MG63 (cell line): ENCODE data around the gene RPL22. TPM values are rescaled to one million over a fixed set of nuclear protein-coding genes. Genes with fewer than 3 reads are reported as not detected.
"Not testable (repeated sequence)": the region's sequence is repeated elsewhere in the genome, so short reads cannot be mapped to it uniquely, and the experiment has no call there.

ENCODE experiments used
- DNase-seq: peaks from one replicate; pipeline ENCODE4 v3.0.0-alpha.2; 2020
- H3K27me3 ChIP-seq: fragments of 250-450 bp; sonication (Bioruptor Pico); 2 replicates; pipeline ENCODE4 v1.5.1; 2020; ENCODE audit warnings: mild to moderate bottlenecking, moderate library complexity
- H3K36me3 ChIP-seq: fragments of 250-450 bp; sonication (Bioruptor Pico); 2 replicates; pipeline ENCODE4 v1.5.1; 2020; ENCODE audit warnings: mild to moderate bottlenecking, moderate library complexity
- H3K4me3 ChIP-seq: fragments of 250-450 bp; sonication (Bioruptor Pico); 2 replicates; pipeline ENCODE4 v1.5.1; 2020; ENCODE audit warnings: mild to moderate bottlenecking, moderate library complexity
- H3K9me3 ChIP-seq: fragments of 250-450 bp; sonication (Bioruptor Pico); 2 replicates; pipeline ENCODE4 v1.5.1; 2020; ENCODE audit warnings: mild to moderate bottlenecking, moderate library complexity
- total RNA-seq: library from RNA; depleted of rRNA; stranded (reverse); fragments of >200 nt; shearing (Covaris generic); gene quantifications from 2 replicates; pipeline ENCODE4 v1.2.3, GENCODE V29; 2014; ENCODE audit warnings: low replicate concordance

RPL22 gene
- total RNA-seq, 1 experiment from 2014 or later = 264 TPM

- no peak for DNase-seq
- H3K4me3 ChIP-seq = no peak overlapping the region
- H3K36me3 ChIP-seq = peaks cover 4% of the 10 kb centered on the region
- H3K9me3 ChIP-seq = no peaks in the 10 kb centered on the region
- peaks cover 8% of the 10 kb centered on the region for H3K27me3 ChIP-seq
Observed at GRCh38 chr1:6239213-6239752, 39.9 kb upstream of the RPL22 start.

GRCh38 chr1:6237093-6237492 lies 37.7 kb upstream of the RPL22 start:
- Histone ChIP-seq H3K9me3 (no peaks in the 10 kb centered on the region), H3K27me3 (peaks cover 4% of the 10 kb centered on the region)
- DNase-seq = no peak

GRCh38 chr1:6235296-6235677 lies 35.9 kb upstream of the RPL22 start:
- DNase-seq = no peak
- H3K36me3 ChIP-seq = peaks cover 27% of the 10 kb centered on the region
- H3K4me3 ChIP-seq = peak overlapping the region; percentile 77
- no peaks in the 10 kb centered on the region for H3K27me3 ChIP-seq
- no peaks in the 10 kb centered on the region for H3K9me3 ChIP-seq

More at GRCh38 chr1:6237093-6237492, 37.7 kb upstream of the RPL22 start:
- H3K4me3 ChIP-seq = no peak overlapping the region
- peaks cover 24% of the 10 kb centered on the region for H3K36me3 ChIP-seq

- DNase-seq = peak; percentile 29
Observed at GRCh38 chr1:6234502-6235295, 35.3 kb upstream of the RPL22 start.

GRCh38 chr1:6233376-6233775 lies 34.0 kb upstream of the RPL22 start:
- Histone ChIP-seq H3K36me3 (peaks cover 30% of the 10 kb centered on the region), H3K27me3 (no peaks in the 10 kb centered on the region), H3K4me3 (no peak overlapping the region), H3K9me3 (no peaks in the 10 kb centered on the region)
- no peak for DNase-seq

More at GRCh38 chr1:6234502-6235295, 35.3 kb upstream of the RPL22 start:
- peaks cover 27% of the 10 kb centered on the region for H3K36me3 ChIP-seq
- no peaks in the 10 kb centered on the region for H3K9me3 ChIP-seq
- H3K27me3 ChIP-seq = no peaks in the 10 kb centered on the region
- H3K4me3 ChIP-seq = peak overlapping the region; percentile 77

GRCh38 chr1:6225651-6226050 lies 26.3 kb upstream of the RPL22 start:
- DNase-seq = no peak
- Histone ChIP-seq H3K9me3 (no peaks in the 10 kb centered on the region), H3K36me3 (peaks cover 39% of the 10 kb centered on the region), H3K27me3 (no peaks in the 10 kb centered on the region), H3K4me3 (no peak overlapping the region)

GRCh38 chr1:6224718-6225117 lies 25.3 kb upstream of the RPL22 start:
- H3K36me3 ChIP-seq = peaks cover 39% of the 10 kb centered on the region
- H3K27me3 ChIP-seq = no peaks in the 10 kb centered on the region
- no peak for DNase-seq
- no peaks in the 10 kb centered on the region for H3K9me3 ChIP-seq
- no peak overlapping the region for H3K4me3 ChIP-seq

- Histone ChIP-seq H3K4me3 (no peak overlapping the region), H3K9me3 (no peaks in the 10 kb centered on the region), H3K36me3 (peaks cover 38% of the 10 kb centered on the region), H3K27me3 (no peaks in the 10 kb centered on the region)
- no peak for DNase-seq
Observed at GRCh38 chr1:6223617-6224016, 24.2 kb upstream of the RPL22 start.

- peaks cover 45% of the 10 kb centered on the region for H3K36me3 ChIP-seq
- H3K27me3 ChIP-seq = no peaks in the 10 kb centered on the region
- no peaks in the 10 kb centered on the region for H3K9me3 ChIP-seq
- no peak overlapping the region for H3K4me3 ChIP-seq
- peak; percentile 60 for DNase-seq
Observed at GRCh38 chr1:6222636-6223035, 23.2 kb upstream of the RPL22 start.

- DNase-seq = no peak
- no peaks in the 10 kb centered on the region for H3K27me3 ChIP-seq
- no peaks in the 10 kb centered on the region for H3K9me3 ChIP-seq
- no peak overlapping the region for H3K4me3 ChIP-seq
- H3K36me3 ChIP-seq = peaks cover 37% of the 10 kb centered on the region
Observed at GRCh38 chr1:6221210-6221784, 21.9 kb upstream of the RPL22 start.

GRCh38 chr1:6220236-6220635 lies 20.8 kb upstream of the RPL22 start:
- H3K4me3 ChIP-seq = no peak overlapping the region
- no peaks in the 10 kb centered on the region for H3K27me3 ChIP-seq
- peaks cover 32% of the 10 kb centered on the region for H3K36me3 ChIP-seq
- no peaks in the 10 kb centered on the region for H3K9me3 ChIP-seq
- DNase-seq = no peak

GRCh38 chr1:6219641-6220040 lies 20.2 kb upstream of the RPL22 start:
- peaks cover 28% of the 10 kb centered on the region for H3K36me3 ChIP-seq
- H3K9me3 ChIP-seq, H3K27me3 ChIP-seq, H3K4me3 ChIP-seq, DNase-seq: not testable (repeated sequence)

- no peak for DNase-seq
Observed at GRCh38 chr1:6218375-6219164, 19.2 kb upstream of the RPL22 start.

GRCh38 chr1:6212193-6212959 lies 13.0 kb upstream of the RPL22 start:
- DNase-seq = no peak
- H3K27me3 ChIP-seq = no peaks in the 10 kb centered on the region
- H3K9me3 ChIP-seq = no peaks in the 10 kb centered on the region
- peaks cover 35% of the 10 kb centered on the region for H3K36me3 ChIP-seq
- no peak overlapping the region for H3K4me3 ChIP-seq

More at GRCh38 chr1:6218375-6219164, 19.2 kb upstream of the RPL22 start:
- no peaks in the 10 kb centered on the region for H3K9me3 ChIP-seq
- H3K36me3 ChIP-seq = peaks cover 20% of the 10 kb centered on the region
- H3K27me3 ChIP-seq = no peaks in the 10 kb centered on the region
- no peak overlapping the region for H3K4me3 ChIP-seq

GRCh38 chr1:6211731-6212130 lies 12.3 kb upstream of the RPL22 start:
- DNase-seq = no peak
- Histone ChIP-seq H3K9me3 (no peaks in the 10 kb centered on the region), H3K4me3 (no peak overlapping the region), H3K27me3 (no peaks in the 10 kb centered on the region), H3K36me3 (peaks cover 32% of the 10 kb centered on the region)

GRCh38 chr1:6210591-6211355 lies 11.4 kb upstream of the RPL22 start:
- peaks cover 32% of the 10 kb centered on the region for H3K36me3 ChIP-seq
- DNase-seq = no peak
- H3K27me3 ChIP-seq = no peaks in the 10 kb centered on the region
- no peak overlapping the region; the same call in 1 of the 2 replicates for H3K4me3 ChIP-seq
- H3K9me3 ChIP-seq = no peaks in the 10 kb centered on the region
